Mucosa of rectum (tissue), 2 donors: ENCODE measurements around the gene FBN1.

ENCODE experiments used
- H3K27ac ChIP-seq, 2 donors: one replicate each; pipeline ENCODE4 v1.7.0; 2013; ENCODE audit warnings: inconsistent platforms in 2 of 2, low read depth in 2 of 2, low read length in 2 of 2
- H3K27me3 ChIP-seq, 2 donors: one replicate each; pipeline ENCODE4 v1.7.0; 2013; ENCODE audit warnings: low read length in 2 of 2; ENCODE audit not compliant: control insufficient read depth in 2 of 2, insufficient read depth in 2 of 2
- H3K36me3 ChIP-seq, 2 donors: one replicate each; pipeline ENCODE4 v1.7.0; 2013; ENCODE audit warnings: low read length in 2 of 2; ENCODE audit not compliant: control insufficient read depth in 2 of 2, insufficient read depth in 2 of 2
- H3K4me1 ChIP-seq, 2 donors: one replicate each; pipeline ENCODE4 v1.7.0; 2013; ENCODE audit warnings: low read length in 2 of 2, mild to moderate bottlenecking in 1 of 2; ENCODE audit not compliant: control insufficient read depth in 2 of 2, insufficient read depth in 2 of 2
- H3K4me3 ChIP-seq, 2 donors: one replicate each; pipeline ENCODE4 v1.7.0; 2013; ENCODE audit warnings: low read length in 2 of 2
- H3K9ac ChIP-seq, 2 donors: one replicate each; pipeline ENCODE4 v1.7.0; 2013; ENCODE audit warnings: low read length in 2 of 2, low read depth in 1 of 2, mild to moderate bottlenecking in 1 of 2
- H3K9me3 ChIP-seq, 2 donors: one replicate each; pipeline ENCODE4 v1.7.0; 2013; ENCODE audit warnings: low read length in 2 of 2; ENCODE audit not compliant: control insufficient read depth in 2 of 2
- donor health status: healthy.
- donor health status: Normal muscosa, but diverticular disease.

The FBN1 gene

DNA sequence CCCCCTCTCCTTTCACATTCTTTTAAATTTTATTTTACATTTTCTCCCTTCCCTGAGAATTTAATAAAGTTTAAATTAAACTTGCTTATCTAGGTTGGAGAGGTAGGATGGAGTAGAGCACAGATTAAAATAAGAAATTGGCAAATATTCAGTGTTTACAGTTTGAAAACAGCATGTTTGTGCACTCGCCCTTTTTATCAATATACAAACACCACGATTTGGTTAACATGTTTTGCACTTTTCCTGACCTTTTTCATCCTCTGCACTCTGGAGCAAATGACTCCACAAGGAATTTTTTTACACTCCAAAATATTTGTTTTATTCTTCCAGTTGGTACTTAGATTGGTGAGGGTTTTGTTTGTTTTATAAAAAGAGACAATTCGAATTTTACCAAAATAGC lies 227.2 kb downstream of the FBN1 start:
- Histone ChIP-seq H3K27me3 (no peaks in the 10 kb centered on the region), H3K36me3 (no peaks in the 10 kb centered on the region), H3K9ac (no peak overlapping the region), H3K4me3 (no peak overlapping the region), H3K9me3 (no peaks in the 10 kb centered on the region), H3K4me1 (no peaks in the 10 kb centered on the region), H3K27ac (no peak overlapping the region)

DNA sequence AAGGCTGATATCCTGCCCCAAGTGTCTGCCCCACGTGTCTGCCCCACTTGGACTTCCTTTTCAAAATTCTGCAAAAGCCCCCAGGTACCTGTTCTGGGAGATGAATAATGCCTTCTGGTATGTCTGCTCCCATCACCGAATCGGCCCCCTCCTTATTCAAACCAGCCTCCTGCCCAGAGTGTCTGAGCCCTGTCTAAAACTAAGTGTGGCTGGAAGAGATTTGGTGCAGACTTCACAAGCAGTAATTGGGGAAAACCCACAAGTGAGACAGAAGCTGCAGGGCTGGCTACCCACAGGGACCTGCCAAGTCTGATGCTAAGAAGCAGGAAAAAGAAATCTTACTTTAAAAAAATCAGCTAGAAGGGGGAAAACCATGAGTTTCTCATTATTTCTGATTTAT lies 229.2 kb downstream of the FBN1 start:
- no peaks in the 10 kb centered on the region for H3K4me1 ChIP-seq
- no peaks in the 10 kb centered on the region for H3K27me3 ChIP-seq
- H3K9ac ChIP-seq, result no peak overlapping the region
- H3K27ac ChIP-seq, result no peak overlapping the region
- H3K9me3 ChIP-seq, result no peaks in the 10 kb centered on the region
- H3K4me3 ChIP-seq, result no peak overlapping the region
- H3K36me3 ChIP-seq, result no peaks in the 10 kb centered on the region

DNA sequence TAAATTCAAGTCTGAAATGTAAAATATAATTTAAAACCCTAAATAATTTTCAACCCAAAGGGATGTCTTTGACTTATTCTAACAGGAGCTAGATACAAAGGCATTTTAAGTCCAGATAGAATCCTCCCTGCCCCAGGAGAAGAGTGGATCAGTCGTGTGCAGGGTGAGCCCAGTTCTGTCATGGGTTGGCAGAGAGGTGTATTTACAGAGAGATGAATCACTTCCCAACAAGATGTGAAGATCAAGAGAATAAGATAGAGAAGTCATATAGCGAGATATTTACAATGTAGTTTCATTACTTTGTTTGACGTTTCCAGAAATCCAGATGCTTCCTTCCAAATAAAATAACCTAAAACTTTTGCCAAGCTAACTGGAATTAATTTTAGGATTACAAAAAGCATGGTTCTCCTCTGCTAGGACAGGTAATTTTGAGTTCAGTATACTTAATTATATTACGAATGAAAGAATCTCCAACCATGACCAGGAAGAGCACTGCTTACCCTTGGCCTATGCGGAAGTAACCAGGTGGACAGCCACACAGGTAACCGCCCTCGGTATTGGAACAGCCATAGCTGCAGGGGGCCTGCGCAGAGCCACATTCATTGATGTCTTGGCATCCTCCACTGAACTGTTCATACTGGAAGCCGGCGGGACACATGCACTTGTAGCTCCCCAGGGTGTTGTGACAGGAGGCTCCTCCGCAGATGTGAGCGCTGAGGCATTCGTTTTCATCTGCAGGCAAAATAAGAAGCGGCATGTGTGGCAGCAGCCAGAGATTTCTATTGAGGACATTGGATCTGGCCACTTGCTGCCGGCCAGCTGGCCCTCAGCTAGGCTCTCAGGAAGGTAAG lies 230.2 kb downstream of the FBN1 start:
- no peaks in the 10 kb centered on the region for H3K4me1 ChIP-seq
- H3K27ac ChIP-seq, result no peak overlapping the region
- H3K36me3 ChIP-seq, result no peaks in the 10 kb centered on the region
- no peaks in the 10 kb centered on the region for H3K27me3 ChIP-seq
- H3K9me3 ChIP-seq, result no peaks in the 10 kb centered on the region
- H3K4me3 ChIP-seq, result no peak overlapping the region
- H3K9ac ChIP-seq, result no peak overlapping the region

DNA sequence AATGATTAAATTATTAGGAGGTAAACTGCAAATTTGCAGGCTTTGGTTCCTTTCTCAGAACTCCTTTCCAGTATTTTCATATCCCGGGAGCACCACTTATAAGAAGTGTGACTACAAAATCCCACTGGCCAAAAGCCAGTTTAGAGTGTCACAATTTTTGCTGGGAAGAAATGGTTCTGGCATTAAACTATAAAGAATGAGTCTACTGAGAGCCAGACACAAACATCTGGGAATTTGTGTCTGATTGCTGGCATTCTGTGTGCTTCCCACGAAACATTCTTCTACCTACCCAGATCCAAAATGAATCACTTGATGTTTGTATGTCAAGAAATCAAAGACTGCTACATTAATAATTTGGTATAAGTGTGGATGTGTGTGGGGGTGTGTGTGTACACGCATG lies 231.5 kb downstream of the FBN1 start:
- no peaks in the 10 kb centered on the region for H3K27me3 ChIP-seq
- peaks cover 0 to 2% of the 10 kb centered on the region in 2 donors for H3K4me1 ChIP-seq
- H3K9me3 ChIP-seq, result no peaks in the 10 kb centered on the region
- H3K9ac ChIP-seq, result no peak overlapping the region
- H3K36me3 ChIP-seq, result no peaks in the 10 kb centered on the region
- no peak overlapping the region for H3K27ac ChIP-seq
- H3K4me3 ChIP-seq, result no peak overlapping the region

DNA sequence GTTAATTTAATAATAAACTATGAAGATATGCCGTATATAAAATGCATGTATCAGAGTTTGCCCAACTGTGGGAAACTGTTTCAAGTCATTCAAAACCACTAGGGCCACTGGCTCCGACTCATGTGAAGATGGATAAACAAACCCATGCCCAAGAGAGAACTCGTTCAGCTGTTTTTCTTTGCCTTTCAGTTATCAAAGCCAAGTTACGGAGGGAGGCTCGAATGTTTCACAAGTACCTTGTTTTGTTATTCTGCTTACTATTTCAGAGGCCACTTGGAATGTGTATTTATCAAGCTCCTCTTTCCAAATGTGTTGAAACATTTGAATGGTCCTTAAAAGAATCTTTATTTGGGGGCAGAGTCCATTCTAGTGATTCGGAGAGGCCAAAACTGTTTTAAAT lies 232.2 kb downstream of the FBN1 start:
- Histone ChIP-seq H3K27me3 (no peaks in the 10 kb centered on the region), H3K4me1 (peaks cover 0 to 2% of the 10 kb centered on the region in 2 donors), H3K4me3 (no peak overlapping the region), H3K27ac (no peak overlapping the region), H3K36me3 (no peaks in the 10 kb centered on the region), H3K9me3 (no peaks in the 10 kb centered on the region), H3K9ac (no peak overlapping the region)

DNA sequence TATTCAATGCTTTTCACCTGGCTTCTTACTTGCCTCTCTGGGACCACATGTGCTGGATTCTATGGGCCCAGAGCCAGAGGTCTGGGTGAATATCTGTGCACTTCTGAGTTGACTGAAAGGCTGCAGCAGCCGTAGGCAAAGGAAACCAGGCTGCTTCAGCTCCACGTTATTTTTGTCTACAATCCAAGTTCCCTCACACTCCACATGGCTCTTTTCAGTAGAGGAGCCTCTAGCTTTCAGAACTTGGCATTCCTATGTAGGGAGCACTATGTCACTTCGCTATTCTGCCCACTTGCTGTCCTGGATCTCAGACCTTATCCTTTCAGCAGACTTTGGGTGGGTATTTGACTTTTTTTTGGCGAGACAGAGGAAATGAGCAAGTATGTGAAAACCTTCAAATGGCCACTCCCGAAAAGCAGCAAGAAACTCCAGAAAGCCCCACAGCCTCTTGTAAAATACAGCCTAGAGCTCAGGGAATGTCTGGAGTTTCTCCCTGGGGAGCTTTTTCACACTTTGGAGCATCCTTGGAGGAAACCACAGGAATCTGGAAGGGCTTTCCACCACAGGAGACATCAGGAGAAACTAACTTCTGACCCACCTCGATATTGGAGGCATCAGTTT lies 233.4 kb downstream of the FBN1 start:
- no peak overlapping the region for H3K9ac ChIP-seq
- peaks cover 0 to 2% of the 10 kb centered on the region in 2 donors for H3K4me1 ChIP-seq
- no peaks in the 10 kb centered on the region for H3K36me3 ChIP-seq
- H3K27me3 ChIP-seq, result no peaks in the 10 kb centered on the region
- no peaks in the 10 kb centered on the region for H3K9me3 ChIP-seq
- no peak overlapping the region for H3K4me3 ChIP-seq
- H3K27ac ChIP-seq, result no peak overlapping the region

DNA sequence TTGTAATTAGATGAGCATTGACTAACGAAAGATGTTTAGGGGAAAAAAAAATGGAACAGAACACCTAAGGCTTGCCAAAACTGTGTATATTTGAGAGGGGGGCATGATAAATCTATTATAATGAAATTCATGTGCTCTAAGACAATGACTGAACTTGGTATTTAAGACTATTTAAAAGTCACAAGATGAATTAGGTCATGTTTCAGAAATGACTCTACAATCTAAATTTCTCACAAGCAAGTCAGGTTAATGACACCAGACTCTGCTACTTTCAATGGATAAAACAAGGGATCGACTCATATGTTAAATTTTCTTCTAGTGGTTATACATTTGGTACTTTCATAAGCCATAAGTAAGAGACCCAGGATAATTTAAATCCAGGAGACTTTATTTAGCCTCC lies 235.9 kb downstream of the FBN1 start:
- no peaks in the 10 kb centered on the region for H3K27me3 ChIP-seq
- H3K9ac ChIP-seq, result no peak overlapping the region
- H3K4me3 ChIP-seq, result no peak overlapping the region
- H3K27ac ChIP-seq, result no peak overlapping the region
- H3K36me3 ChIP-seq, result no peaks in the 10 kb centered on the region
- H3K4me1 ChIP-seq, result peaks cover 0 to 2% of the 10 kb centered on the region in 2 donors
- no peaks in the 10 kb centered on the region for H3K9me3 ChIP-seq

DNA sequence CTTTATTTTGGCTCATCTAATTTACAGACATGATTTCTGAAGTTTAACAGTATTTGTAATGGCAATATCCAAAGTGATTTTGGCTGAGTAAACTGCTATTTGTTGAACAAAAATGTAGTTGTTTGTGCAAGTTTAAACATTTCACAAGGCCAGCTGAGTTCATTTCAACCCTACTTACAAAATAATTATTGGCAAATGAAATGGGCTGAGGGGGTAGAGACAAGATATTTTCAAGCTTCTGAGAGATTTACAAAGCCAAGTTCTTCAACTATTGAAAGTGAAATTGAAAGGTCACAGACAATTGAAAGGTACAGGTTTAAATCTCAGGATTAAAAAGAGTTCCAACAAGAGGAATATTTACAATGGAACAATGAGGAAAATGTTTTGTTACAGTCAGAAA lies 237.2 kb downstream of the FBN1 start:
- Histone ChIP-seq H3K4me3 (no peak overlapping the region), H3K36me3 (no peaks in the 10 kb centered on the region), H3K4me1 (peaks cover 0 to 2% of the 10 kb centered on the region in 2 donors), H3K9me3 (no peaks in the 10 kb centered on the region), H3K9ac (no peak overlapping the region), H3K27me3 (no peaks in the 10 kb centered on the region), H3K27ac (no peak overlapping the region)

DNA sequence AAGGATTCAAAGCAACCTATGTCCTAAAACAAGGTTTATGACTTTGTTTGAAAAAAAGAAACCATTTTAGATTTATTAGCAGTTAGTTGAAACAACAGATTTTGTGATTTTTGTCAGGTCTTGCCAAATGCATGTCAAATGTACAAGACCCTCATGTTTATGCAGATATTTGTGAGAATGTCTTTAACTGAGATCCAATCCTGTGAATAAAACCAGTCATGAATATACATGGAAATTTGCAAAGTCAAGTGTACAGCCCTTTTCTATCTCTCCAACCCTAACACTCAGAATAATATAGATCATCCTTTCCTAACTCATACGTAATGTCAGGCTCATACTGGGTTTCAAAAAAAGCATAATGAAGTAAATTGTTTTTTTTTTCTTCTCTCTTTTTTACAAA lies 237.9 kb downstream of the FBN1 start:
- H3K4me3 ChIP-seq, result no peak overlapping the region
- H3K4me1 ChIP-seq, result peaks cover 0 to 2% of the 10 kb centered on the region in 2 donors
- H3K27ac ChIP-seq, result no peak overlapping the region
- H3K36me3 ChIP-seq, result no peaks in the 10 kb centered on the region
- H3K9me3 ChIP-seq, result no peaks in the 10 kb centered on the region
- no peak overlapping the region for H3K9ac ChIP-seq
- H3K27me3 ChIP-seq, result no peaks in the 10 kb centered on the region

DNA sequence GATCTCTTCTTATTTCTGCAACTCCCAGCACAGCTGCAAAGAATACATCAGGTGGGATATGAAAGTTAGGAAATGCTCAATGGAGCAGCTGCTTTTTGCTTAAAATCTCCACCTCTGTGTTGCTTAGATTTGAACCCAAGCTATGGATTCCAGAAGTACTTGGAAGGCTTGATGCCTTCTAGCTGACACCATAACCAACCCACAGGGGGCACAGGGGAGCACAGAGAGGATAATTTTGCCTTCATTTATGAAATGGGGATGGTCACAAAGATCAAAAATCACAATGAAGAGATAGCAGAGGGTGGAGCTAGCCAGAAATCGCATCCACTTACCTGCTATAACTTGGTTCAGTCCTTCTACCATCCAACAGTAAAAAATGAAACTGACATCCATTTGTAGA lies 238.6 kb downstream of the FBN1 start:
- Histone ChIP-seq H3K4me3 (no peak overlapping the region), H3K27ac (no peak overlapping the region), H3K27me3 (no peaks in the 10 kb centered on the region), H3K9me3 (no peaks in the 10 kb centered on the region), H3K9ac (no peak overlapping the region), H3K36me3 (no peaks in the 10 kb centered on the region), H3K4me1 (peaks cover 0 to 2% of the 10 kb centered on the region in 2 donors)
